Spinal cord (tissue), 10 donors: ENCODE data around the gene TUNAR. TPM values are rescaled to one million over a fixed set of nuclear protein-coding genes. Genes with fewer than 3 reads are reported as not detected.

ENCODE experiments used
- DNase-seq, 6 donors: peaks; one replicate each; pipeline versions ENCODE4 v3.0.0 to v3.0.0-alpha.2; 2013 to 2015; ENCODE audit warnings: low spot score in 6 of 6, low read depth in 4 of 6
- H3K27ac ChIP-seq: one replicate; pipeline ENCODE4 v1.5.1; 2013; ENCODE audit warnings: low read depth, low read length, control low read depth
- H3K27me3 ChIP-seq: one replicate; pipeline ENCODE4 v1.6.1; 2013; ENCODE audit warnings: low read length; ENCODE audit not compliant: control insufficient read depth, insufficient read depth
- H3K36me3 ChIP-seq: one replicate; pipeline ENCODE4 v1.6.1; 2013; ENCODE audit warnings: low read length; ENCODE audit not compliant: control insufficient read depth, insufficient read depth
- H3K4me1 ChIP-seq: one replicate; pipeline ENCODE4 v1.6.1; 2013; ENCODE audit warnings: low read length; ENCODE audit not compliant: control insufficient read depth, insufficient read depth
- H3K4me3 ChIP-seq: one replicate; pipeline ENCODE4 v1.5.1; 2013; ENCODE audit warnings: low read depth, low read length, control low read depth
- H3K9me3 ChIP-seq: one replicate; pipeline ENCODE4 v1.6.1; 2013; ENCODE audit warnings: low read length; ENCODE audit not compliant: control insufficient read depth, insufficient read depth
- WGBS: methylation state at CpG from one replicate; pipeline ENCODE4 v1.1.5; 2013; ENCODE audit warnings: missing lambda C conversion rate; ENCODE audit not compliant: insufficient coverage; 5-methylcytosine and 5-hydroxymethylcytosine counted together
- polyA plus RNA-seq, 2 donors: library from polyadenylated mRNA; unstranded; fragments of 120-200 nt; gene quantifications; one replicate each; pipeline ENCODE4 v1.2.1, GENCODE V29; 2013; ENCODE audit not compliant: insufficient read length in 2 of 2
- total RNA-seq, 2 donors: library from RNA; depleted of rRNA in 1 of 2; stranded (reverse); fragments of 120-200 nt in 1 of 2; fragments of >200 nt in 1 of 2; gene quantifications; one replicate each; pipeline versions ENCODE4 v1.2.3 to v1.2.4, GENCODE V29; 2013 to 2014
- donor health status: healthy.

The TUNAR gene
- total and polyA plus RNA-seq, 4 donors: 9.6 to 97.1 (median 65.0) TPM

DNA sequence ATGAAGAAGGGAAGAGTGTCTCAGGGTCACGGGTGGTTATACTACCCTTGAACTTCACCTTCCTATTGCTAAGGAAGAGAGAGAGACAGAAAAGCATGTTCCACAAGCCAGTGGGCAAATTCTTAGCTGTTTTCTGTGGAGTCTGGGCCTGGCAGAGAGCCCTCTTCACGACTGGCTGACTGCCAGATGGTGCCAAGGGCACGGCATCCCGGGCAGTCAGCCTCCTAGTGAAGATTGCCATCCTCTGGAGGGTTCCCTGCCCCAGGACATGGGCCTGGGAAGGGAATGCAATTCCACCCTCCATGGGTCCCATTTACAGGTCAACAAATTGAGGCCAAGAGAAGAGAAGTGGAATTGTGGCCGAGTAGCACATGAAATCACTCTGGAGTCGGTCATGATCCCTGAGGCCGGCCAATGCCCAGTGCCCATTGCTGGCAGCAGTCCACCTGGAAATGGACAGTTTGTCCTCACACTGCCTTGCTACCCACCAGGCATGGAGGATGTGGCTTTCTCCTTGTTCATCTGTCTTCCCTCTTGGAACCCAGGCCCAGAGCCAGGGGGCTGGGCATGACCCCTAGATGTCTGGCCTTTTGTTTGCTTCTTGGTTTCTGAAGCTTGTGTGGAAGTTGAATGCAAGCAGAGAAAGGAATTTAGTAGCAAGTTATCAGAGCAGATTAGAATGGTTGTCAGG, 9.9 kb downstream of the TUNAR start:
- H3K27me3 ChIP-seq: no peaks in the 10 kb centered on the region
- H3K4me3 ChIP-seq: no peak overlapping the region
- no peak overlapping the region for H3K27ac ChIP-seq
- H3K4me1 ChIP-seq: peaks cover 20% of the 10 kb centered on the region
- no peaks in the 10 kb centered on the region for H3K9me3 ChIP-seq
- 43% methylated on average over 6 of the region's 7 CpGs for WGBS
- peaks cover 11% of the 10 kb centered on the region for H3K36me3 ChIP-seq
- DNase-seq: peak in 2 of 6 donors; percentile 60 to 70

DNA sequence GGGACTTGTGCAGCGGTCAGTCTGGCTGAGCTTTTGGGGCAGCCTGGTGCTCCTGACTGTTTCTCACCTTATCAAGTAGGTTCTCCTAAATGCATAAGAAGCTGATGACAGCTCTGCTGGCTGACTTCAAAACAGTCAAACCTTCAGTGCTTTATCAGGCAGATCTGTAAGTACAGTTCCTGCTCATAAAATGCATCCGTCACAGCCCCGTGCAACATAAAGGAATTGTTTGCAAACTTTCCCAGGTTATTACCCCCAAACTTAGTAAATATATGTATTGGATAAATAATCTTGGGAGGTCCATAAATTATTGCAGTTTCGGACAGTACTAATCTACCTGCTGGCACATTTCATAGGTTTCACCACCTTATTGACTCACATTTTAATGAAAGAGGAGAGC, 10.7 kb downstream of the TUNAR start:
- H3K36me3 ChIP-seq: peaks cover 11% of the 10 kb centered on the region
- no peak overlapping the region for H3K4me3 ChIP-seq
- peaks cover 20% of the 10 kb centered on the region for H3K4me1 ChIP-seq
- H3K9me3 ChIP-seq: no peaks in the 10 kb centered on the region
- H3K27me3 ChIP-seq: no peaks in the 10 kb centered on the region
- WGBS: 100% methylated on average over 1 of the region's 4 CpGs
- no peak for DNase-seq
- no peak overlapping the region for H3K27ac ChIP-seq

GRCh38 chr14:95889236-95889979, 12.8 kb downstream of the TUNAR start:
- Histone ChIP-seq H3K27me3 (no peaks in the 10 kb centered on the region), H3K4me3 (no peak overlapping the region), H3K9me3 (no peaks in the 10 kb centered on the region), H3K36me3 (peaks cover 4% of the 10 kb centered on the region), H3K27ac (no peak overlapping the region), H3K4me1 (peaks cover 22% of the 10 kb centered on the region)
- no peak for DNase-seq
- 83% methylated on average over 7 of the region's 11 CpGs for WGBS

DNA sequence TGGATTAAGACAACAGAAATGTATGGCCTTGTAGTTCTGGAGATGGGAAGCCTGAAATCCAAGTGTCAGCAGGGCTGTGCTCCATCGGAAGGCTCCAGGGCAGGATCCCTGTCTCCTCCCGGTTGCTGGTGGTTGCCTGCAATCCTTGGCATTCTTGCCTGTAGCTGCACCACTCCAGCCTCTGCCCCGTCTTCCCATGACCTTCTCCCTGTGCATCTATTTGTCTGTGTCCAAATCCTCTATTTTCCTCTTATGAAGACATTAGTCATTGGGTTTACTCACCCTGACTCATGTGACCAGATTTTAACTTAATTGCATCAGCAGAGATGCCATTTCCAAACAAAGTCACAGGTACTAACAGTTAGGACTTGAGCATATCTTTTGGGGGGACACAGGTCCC, 15.1 kb downstream of the TUNAR start:
- Histone ChIP-seq H3K36me3 (peaks cover 4% of the 10 kb centered on the region), H3K4me1 (peaks cover 8% of the 10 kb centered on the region), H3K27ac (no peak overlapping the region), H3K4me3 (no peak overlapping the region), H3K27me3 (no peaks in the 10 kb centered on the region), H3K9me3 (no peaks in the 10 kb centered on the region)
- WGBS: 89% methylated on average over 3 of the region's 3 CpGs
- DNase-seq: no peak

DNA sequence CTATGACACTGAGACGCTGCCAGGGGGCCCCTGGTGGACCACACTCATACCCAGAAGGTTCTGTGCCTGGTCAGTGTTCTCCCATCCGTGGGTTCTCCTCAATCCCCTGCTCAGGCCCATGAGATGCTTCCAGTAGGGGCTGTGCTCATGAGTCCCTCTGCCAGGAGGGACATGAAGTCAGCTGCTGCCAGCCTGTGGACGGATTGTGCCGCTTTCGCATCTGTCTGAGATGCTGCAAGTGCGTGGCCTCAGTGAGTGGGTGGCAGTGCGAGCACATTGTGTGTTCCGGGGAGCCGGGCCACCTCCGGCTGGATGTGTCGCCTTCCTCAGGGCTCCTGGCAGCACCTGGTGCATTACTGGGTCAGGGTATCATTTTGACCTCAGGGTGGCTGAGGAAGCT, 15.5 kb downstream of the TUNAR start:
- H3K27ac ChIP-seq: no peak overlapping the region
- H3K27me3 ChIP-seq: no peaks in the 10 kb centered on the region
- WGBS: 91% methylated on average over 11 of the region's 11 CpGs
- H3K36me3 ChIP-seq: peaks cover 4% of the 10 kb centered on the region
- DNase-seq: no peak
- peaks cover 4% of the 10 kb centered on the region for H3K4me1 ChIP-seq
- no peaks in the 10 kb centered on the region for H3K9me3 ChIP-seq
- H3K4me3 ChIP-seq: no peak overlapping the region

GRCh38 chr14:95895720-95896119, 19.1 kb downstream of the TUNAR start:
- no peak overlapping the region for H3K27ac ChIP-seq
- no peak overlapping the region for H3K4me3 ChIP-seq
- 49% methylated on average over 8 of the region's 10 CpGs for WGBS
- no peaks in the 10 kb centered on the region for H3K9me3 ChIP-seq
- H3K4me1 ChIP-seq: peaks cover 8% of the 10 kb centered on the region
- no peaks in the 10 kb centered on the region for H3K27me3 ChIP-seq
- H3K36me3 ChIP-seq: peaks cover 6% of the 10 kb centered on the region
- DNase-seq: peak in 1 of 6 donors; percentile 59

DNA sequence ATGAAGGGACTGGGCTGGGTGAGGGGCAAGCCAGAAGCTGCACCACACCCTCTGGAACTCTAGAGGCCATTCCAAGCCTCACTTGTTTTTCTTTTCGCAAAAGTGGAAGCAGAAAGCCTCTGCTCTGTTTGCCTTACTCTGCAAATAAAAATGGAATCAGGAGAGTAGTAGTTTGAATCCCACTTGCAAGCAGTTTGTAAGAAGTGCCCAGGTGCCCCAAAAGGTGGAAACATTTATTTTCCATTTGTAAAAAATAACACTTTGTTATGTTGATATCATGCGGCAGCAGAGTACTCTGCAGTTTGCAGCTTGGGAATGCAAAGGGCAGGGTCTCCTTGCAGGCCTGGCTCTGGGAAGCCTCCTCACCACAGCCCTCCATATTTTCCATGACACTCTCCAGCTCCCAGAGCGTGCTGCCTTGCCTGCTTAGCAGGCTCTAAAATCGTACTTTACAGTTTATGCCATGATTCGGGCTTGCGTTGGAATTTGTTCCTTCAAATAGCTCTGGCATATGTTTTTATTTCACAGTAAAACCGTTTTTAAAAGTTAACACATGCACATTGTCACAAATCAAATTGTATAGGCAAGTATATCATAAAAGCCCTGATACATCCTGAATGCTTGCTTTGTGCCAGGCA, 20.0 kb downstream of the TUNAR start:
- no peaks in the 10 kb centered on the region for H3K27me3 ChIP-seq
- WGBS: 81% methylated on average over 5 of the region's 7 CpGs
- H3K4me3 ChIP-seq: no peak overlapping the region

DNA sequence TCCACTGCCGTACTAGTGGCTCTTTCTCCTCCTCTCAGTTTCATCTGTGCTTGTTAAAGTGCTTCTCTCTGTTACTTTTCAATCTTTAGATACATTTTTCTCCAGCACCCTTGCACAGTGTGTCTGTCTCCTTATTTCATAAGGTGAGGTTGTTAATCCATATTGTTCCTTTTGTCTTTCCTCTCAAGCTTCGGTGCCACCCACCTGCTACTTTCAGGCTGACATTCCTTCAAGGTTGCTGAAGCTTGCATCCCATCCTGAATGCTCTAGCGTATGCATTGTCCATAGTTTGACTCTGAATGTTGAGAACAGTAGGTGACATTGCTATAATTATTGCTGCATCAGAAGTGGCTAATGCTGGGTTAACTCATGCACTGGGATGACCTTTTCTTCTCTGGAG, 20.6 kb downstream of the TUNAR start:
- Histone ChIP-seq H3K4me1 (peaks cover 8% of the 10 kb centered on the region), H3K9me3 (no peaks in the 10 kb centered on the region), H3K27ac (no peak overlapping the region), H3K27me3 (no peaks in the 10 kb centered on the region), H3K4me3 (no peak overlapping the region), H3K36me3 (peaks cover 6% of the 10 kb centered on the region)
- 80% methylated on average over 1 of the region's 3 CpGs for WGBS
- no peak for DNase-seq

More for the DNA sequence above, 20.0 kb downstream of the TUNAR start:
- Histone ChIP-seq H3K4me1 (peaks cover 8% of the 10 kb centered on the region), H3K36me3 (peaks cover 6% of the 10 kb centered on the region), H3K27ac (no peak overlapping the region), H3K9me3 (no peaks in the 10 kb centered on the region)
- DNase-seq: peak in 1 of 6 donors; percentile 65

DNA sequence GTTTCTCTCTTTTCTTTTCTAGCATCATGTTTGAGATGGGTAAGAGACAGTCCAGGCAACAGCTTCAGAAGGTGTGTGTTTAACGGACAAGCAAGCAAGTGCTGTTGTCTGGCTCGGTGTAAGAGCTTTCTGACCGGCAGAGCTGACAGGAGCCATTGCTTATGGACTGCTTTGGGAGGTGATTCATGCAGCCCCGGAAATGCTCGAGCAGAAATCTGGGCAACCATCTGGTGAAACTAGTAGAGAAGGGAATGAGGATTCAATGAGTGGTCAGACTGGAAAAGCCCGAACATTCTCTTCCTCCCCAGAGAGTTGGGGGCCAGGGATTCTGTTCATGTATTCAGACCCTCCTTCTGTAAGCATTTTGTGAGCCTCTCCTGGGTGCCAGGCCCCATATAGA, 24.4 kb downstream of the TUNAR start:
- Histone ChIP-seq H3K4me3 (no peak overlapping the region), H3K27me3 (no peaks in the 10 kb centered on the region), H3K36me3 (peaks cover 16% of the 10 kb centered on the region), H3K27ac (no peak overlapping the region), H3K4me1 (peaks cover 9% of the 10 kb centered on the region), H3K9me3 (no peaks in the 10 kb centered on the region)
- 59% methylated on average over 3 of the region's 6 CpGs for WGBS
- DNase-seq: peak in 1 of 6 donors; percentile 57
